HG03139 (cell line): ENCODE data around the gene THBS3.
"Not testable (repeated sequence)": the region's sequence is repeated elsewhere in the genome, so short reads cannot be mapped to it uniquely, and the experiment has no call there.

Experiments used
- ATAC-seq: cut with Tn5 transposase; IDR thresholded peaks from one replicate; pipeline ENCODE4 v1.9.1; 2021; ENCODE audit not compliant: unreplicated experiment

The THBS3 gene

GRCh38 chr1:155189926-155190325 lies 17.8 kb downstream of the THBS3 start:
- not testable (repeated sequence) for ATAC-seq

DNA sequence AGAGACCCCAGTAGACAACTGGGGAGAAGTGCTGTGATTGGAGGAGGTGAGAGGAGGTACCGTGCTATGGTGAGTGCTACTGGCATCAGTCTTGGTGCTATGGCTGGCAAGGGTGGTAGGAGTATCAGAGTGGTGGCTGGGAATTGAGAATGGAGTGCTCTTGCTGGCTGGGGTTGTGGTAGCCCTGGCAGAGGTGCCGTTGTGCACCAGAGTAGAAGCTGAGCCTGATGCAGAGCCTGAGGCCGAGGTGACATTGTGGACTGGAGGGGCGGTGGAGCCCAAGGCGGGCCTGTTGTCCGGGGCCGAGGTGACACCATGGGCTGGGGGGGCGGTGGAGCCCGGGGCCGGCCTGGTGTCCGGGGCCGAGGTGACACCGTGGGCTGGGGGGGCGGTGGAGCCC lies 19.4 kb downstream of the THBS3 start:
- ATAC-seq: no peak

DNA sequence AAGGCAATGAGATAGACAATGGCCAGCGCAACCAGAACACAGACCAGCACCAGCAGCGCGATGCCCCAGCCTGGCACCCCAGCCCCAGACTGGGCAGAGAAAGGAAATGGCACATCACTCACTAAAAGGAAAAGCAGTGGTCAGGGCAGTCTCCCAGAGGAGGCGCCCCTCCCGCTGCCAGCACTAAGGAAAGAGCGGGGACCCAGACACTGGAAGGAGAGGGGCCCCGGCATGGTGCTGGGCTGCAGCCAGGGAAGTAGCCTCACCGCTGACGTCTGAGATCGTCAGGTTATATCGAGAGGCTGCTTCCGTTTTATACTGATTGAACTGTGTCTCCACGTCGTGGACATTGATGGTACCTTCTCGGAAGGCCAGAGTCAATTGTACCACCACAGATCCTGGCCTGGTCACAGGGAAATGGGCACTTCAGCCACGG lies 20.2 kb downstream of the THBS3 start:
- no peak for ATAC-seq

- no peak for ATAC-seq
Measured at GRCh38 chr1:155186794-155187455, 20.8 kb downstream of the THBS3 start.

GRCh38 chr1:155186067-155186793 lies 21.5 kb downstream of the THBS3 start:
- no peak for ATAC-seq

DNA sequence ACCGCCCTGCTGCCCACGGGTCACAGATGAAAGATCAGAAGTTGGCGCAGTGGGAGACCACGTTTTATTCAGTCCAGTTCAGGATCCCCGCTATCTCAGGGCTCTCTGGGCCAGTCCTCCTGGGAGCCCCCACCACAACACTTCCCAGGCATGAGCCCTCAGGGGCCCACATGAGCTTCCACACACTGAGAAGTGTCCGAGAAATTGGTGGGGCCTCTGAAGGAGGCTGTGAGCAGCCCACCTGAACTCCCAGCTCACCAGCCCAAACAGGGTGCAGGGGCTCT lies 22.0 kb downstream of the THBS3 start:
- ATAC-seq: no peak

GRCh38 chr1:155184835-155185782 lies 22.6 kb downstream of the THBS3 start:
- ATAC-seq: peak; percentile 84

- ATAC-seq: no peak
Measured at GRCh38 chr1:155184351-155184811, 23.3 kb downstream of the THBS3 start.

- ATAC-seq: no peak
Measured at GRCh38 chr1:155183775-155184221, 23.9 kb downstream of the THBS3 start.

- no peak for ATAC-seq
Measured at GRCh38 chr1:155182052-155182550, 25.6 kb downstream of the THBS3 start.

DNA sequence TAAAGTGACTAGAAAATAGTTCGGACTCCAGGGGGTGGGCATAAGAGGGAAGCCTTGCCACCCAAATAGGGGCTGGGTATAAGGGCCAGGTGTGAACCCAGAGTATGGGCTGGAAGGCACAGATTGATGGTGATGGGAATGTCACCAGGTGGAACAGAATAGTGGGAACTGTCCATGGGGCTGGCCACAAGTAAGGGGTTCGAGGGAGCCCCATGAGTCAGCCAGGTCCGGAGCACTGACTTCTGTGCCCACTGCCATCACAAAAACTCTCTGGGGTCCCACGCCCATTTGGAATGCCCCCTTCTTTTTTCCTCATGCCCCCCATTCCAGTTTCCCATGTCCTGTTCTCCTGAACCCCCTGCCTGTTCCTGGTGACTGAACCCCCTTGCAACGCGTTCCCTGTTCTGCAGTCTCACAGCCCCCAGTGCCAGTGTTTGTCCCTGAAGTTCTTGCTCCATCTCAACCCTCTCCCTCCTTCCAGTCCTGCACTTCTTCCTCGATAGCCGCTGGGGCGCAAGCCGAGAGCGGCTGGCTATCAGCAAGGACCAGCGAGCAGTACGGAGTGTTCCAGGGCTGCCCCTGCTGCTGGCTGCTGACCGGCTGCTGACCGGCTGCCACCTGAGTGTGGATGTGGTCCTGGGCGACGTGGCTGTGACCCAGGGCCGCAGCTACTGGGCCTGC lies 26.2 kb downstream of the THBS3 start:
- no peak for ATAC-seq

GRCh38 chr1:155179112-155180031 lies 28.3 kb downstream of the THBS3 start:
- ATAC-seq: no peak

- ATAC-seq: no peak
Measured at GRCh38 chr1:155178441-155179111, 29.1 kb downstream of the THBS3 start.

DNA sequence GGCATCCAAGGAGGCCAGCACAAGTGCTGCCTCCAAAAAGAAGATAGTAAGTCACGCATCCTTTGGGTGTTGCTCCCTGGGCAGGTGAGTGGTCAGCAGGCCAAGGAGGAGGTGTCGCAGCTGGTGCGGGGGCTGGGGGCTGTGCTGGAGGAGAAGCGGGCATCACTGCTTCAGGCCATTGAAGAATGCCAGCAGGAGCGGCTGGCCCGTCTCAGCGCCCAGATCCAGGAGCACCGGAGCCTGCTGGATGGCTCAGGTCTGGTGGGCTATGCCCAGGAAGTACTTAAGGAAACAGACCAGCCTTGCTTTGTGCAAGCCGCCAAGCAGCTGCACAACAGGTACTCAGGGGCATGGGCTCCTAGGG lies 29.8 kb downstream of the THBS3 start:
- no peak for ATAC-seq

DNA sequence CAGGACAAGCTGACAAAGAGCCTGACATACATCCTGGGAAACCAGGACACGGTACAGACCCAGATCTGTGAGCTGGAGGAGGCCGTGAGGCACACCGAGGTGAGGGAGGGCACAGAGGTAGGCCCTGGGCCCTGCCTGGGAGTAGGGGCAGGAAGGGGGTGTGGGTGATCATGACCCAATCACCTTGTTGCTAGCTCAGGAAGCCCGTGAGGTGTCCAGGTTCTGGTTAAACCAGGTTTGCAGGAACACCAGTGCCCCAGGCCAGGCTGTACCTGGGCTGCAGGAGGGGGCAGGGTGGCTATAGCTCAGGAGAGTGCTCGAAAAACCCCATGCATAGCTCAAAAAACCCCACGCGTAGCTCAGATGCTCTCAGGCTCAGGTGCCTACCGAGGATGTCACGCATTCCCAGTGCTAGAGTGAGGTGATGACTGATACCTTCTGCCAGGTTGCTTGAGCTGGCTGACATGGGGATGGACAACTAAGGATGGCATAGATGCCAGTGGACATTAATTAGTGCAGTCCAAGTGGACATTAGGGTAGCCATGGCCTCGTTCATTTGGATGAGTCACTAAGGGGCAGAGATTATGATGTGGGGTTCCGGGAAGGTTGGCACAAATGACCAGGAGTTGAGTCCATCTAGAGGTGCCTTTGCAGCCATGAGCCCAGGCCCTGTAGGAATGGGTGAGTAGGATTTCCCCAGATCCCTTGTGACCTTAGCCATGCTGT lies 30.3 kb downstream of the THBS3 start:
- no peak for ATAC-seq

DNA sequence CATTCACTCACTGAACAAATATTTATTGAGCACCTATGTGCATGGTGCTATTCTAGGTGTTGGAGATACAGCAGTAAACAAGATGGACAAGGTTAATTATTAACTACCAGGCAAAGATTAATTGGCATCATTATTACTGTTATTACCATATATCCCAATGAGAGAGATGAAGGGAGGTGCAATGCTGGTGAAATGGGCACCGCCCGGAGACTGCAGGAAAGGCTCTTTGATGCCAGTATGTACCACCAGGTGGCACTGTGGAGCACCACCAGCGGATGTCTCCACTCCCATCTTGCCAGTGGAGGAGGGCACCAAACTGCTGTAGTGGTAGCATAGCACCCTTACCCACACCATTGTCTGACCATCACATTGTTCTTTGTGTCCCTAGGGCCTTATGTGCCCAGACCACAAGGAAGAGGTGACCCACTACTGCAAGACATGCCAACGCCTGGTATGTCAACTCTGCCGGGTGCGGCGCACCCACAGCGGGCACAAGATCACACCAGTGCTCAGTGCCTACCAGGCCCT lies 31.1 kb downstream of the THBS3 start:
- no peak for ATAC-seq

GRCh38 chr1:155175927-155176371 lies 31.7 kb downstream of the THBS3 start:
- ATAC-seq: no peak

DNA sequence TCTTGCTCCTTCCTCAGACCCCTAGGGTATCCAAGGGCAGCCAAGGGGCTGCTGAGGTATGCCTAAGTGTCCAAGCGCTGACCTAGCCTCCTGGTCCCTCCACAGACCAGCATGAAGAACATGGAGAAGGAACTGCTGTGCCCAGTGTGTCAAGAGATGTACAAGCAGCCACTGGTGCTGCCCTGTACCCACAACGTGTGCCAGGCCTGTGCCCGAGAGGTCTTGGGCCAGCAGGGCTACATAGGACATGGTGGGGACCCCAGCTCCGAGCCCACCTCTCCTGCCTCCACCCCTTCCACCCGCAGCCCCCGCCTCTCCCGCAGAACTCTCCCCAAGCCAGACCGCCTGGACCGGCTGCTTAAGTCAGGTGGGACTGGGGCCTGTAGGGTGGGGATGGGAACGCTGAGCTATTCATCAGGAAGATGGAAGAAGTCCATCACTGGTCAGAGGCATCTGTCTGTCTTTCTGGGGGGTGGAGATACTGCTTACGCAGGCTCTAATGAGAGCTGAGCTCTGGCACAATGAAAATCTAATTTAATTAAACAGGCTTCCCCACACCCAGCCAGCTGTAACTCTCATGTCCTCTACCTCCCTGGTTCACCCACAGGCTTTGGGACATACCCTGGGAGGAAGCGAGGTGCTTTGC lies 32.3 kb downstream of the THBS3 start:
- no peak for ATAC-seq
